HepG2 (cell line): Measurements from ENCODE around the gene ICAM3. TPM values are rescaled to one million over a fixed set of nuclear protein-coding genes. Genes with fewer than 3 reads are reported as not detected.

ENCODE experiments used
- ATAD3A ChIP-seq: sonication (generic); formaldehyde crosslinking; IDR thresholded peaks from 2 replicates; pipeline ENCODE4 v1.4.0; 2020; ENCODE audit warnings: missing genetic modification reagents
- BRCA1 ChIP-seq: sonication (generic); formaldehyde crosslinking; IDR thresholded peaks from 2 replicates; pipeline ENCODE4 v1.4.0; 2020; ENCODE audit warnings: missing genetic modification reagents
- CEBPB ChIP-seq: IDR thresholded peaks from 2 replicates; pipeline ENCODE4 v1.6.1; 2011; ENCODE audit warnings: low read depth, low read length, improper control_type of control experiment, borderline replicate concordance
- CENPX ChIP-seq: sonication (generic); formaldehyde crosslinking; IDR thresholded peaks from 2 replicates; pipeline ENCODE4 v1.9.0; 2021; ENCODE audit warnings: mild to moderate bottlenecking, missing genetic modification reagents, moderate library complexity
- GABPB1 ChIP-seq: IDR thresholded peaks from 2 replicates; pipeline ENCODE4 v1.6.1; 2016; ENCODE audit warnings: mild to moderate bottlenecking, missing genetic modification reagents, moderate library complexity, missing compliant biosample characterization
- KLF15 ChIP-seq: sonication (generic); formaldehyde crosslinking; IDR thresholded peaks from 2 replicates; pipeline ENCODE4 v1.8.1; 2023; ENCODE audit warnings: borderline replicate concordance, mild to moderate bottlenecking, inconsistent platforms, missing genetic modification reagents, mixed read lengths
- MBNL3 ChIP-seq: fragments of 250-450 bp; sonication (Bioruptor Pico); conservative IDR thresholded peaks from 2 replicates; pipeline ENCODE4 v1.8.0; 2022; ENCODE audit warnings: mild to moderate bottlenecking, inconsistent platforms
- MYPOP ChIP-seq: sonication (generic); formaldehyde crosslinking; IDR thresholded peaks from 2 replicates; pipeline ENCODE4 v1.8.1; 2023; ENCODE audit warnings: mild to moderate bottlenecking, moderate library complexity, missing genetic modification reagents
- NCOA5 ChIP-seq: sonication (generic); formaldehyde crosslinking; IDR thresholded peaks from 2 replicates; pipeline ENCODE4 v1.4.0; 2020; ENCODE audit warnings: missing genetic modification reagents
- RARA ChIP-seq: IDR thresholded peaks from 2 replicates; pipeline ENCODE4 v1.6.1; 2016; ENCODE audit warnings: missing genetic modification reagents, missing compliant biosample characterization
- SALL1 ChIP-seq: sonication (generic); formaldehyde crosslinking; IDR thresholded peaks from 2 replicates; pipeline ENCODE4 v1.8.0; 2022; ENCODE audit warnings: mild to moderate bottlenecking, missing genetic modification reagents
- SMAD3 ChIP-seq: sonication (generic); formaldehyde crosslinking; IDR thresholded peaks from 2 replicates; pipeline ENCODE4 v1.4.0; 2020; ENCODE audit warnings: missing genetic modification reagents
- SMAD9 ChIP-seq: sonication (generic); formaldehyde crosslinking; IDR thresholded peaks from 2 replicates; pipeline ENCODE4 v1.5.1; 2020; ENCODE audit warnings: mild to moderate bottlenecking, missing genetic modification reagents
- SUZ12 ChIP-seq: fragments of 150-350 bp; IDR thresholded peaks from 2 replicates; pipeline ENCODE4 v1.6.1; 2014; ENCODE audit warnings: low read depth, low read length
- TAF1 ChIP-seq: sonication (generic); formaldehyde crosslinking; IDR thresholded peaks from 2 replicates; pipeline ENCODE4 v1.4.0; 2020; ENCODE audit warnings: missing genetic modification reagents
- THYN1 ChIP-seq: sonication (generic); formaldehyde crosslinking; IDR thresholded peaks from 2 replicates; pipeline ENCODE4 v1.8.1; 2023; ENCODE audit warnings: low read depth, mild to moderate bottlenecking, moderate library complexity, missing genetic modification reagents, borderline replicate concordance
- ZNF160 ChIP-seq: sonication (generic); formaldehyde crosslinking; IDR thresholded peaks from 2 replicates; pipeline ENCODE4 v1.8.0; 2022; ENCODE audit warnings: mild to moderate bottlenecking, inconsistent platforms, missing genetic modification reagents
- ZNF350 ChIP-seq: sonication (generic); formaldehyde crosslinking; IDR thresholded peaks from 2 replicates; pipeline ENCODE4 v1.4.0; 2020; ENCODE audit warnings: mild to moderate bottlenecking, low read depth, missing genetic modification reagents, borderline replicate concordance
- ZNF430 ChIP-seq: sonication (generic); formaldehyde crosslinking; IDR thresholded peaks from 2 replicates; pipeline ENCODE4 v1.9.0; 2021; ENCODE audit warnings: mild to moderate bottlenecking, missing genetic modification reagents
- ZNF703 ChIP-seq: sonication (generic); formaldehyde crosslinking; IDR thresholded peaks from 2 replicates; pipeline ENCODE4 v1.5.1; 2020; ENCODE audit warnings: missing genetic modification reagents, mild to moderate bottlenecking, moderate library complexity, borderline replicate concordance
- ZSCAN12 ChIP-seq: sonication (generic); formaldehyde crosslinking; IDR thresholded peaks from 2 replicates; pipeline ENCODE4 v1.9.0; 2021; ENCODE audit warnings: mild to moderate bottlenecking, missing genetic modification reagents
- polyA plus RNA-seq, 8 experiments: library from polyadenylated mRNA; depleted of rRNA in 3 of 8; stranded (reverse) in 7 of 8; unstranded in 1 of 8; fragments of >200 nt; fragmentation: Illumina TruSeq in 4 of 8; extraction: Trizol in 4 of 8; gene quantifications; 2 replicates each; pipeline versions ENCODE4 v1.2.1 to v1.2.3, GENCODE V29; 2011 to 2016; ENCODE audit warnings: low read depth in 4 of 8, missing spikeins in 1 of 8, mixed read lengths in 1 of 8; ENCODE audit not compliant: insufficient read depth in 1 of 8
- total RNA-seq, 5 experiments: library from RNA; depleted of rRNA; stranded (reverse); fragments of >200 nt; fragmentation: Illumina TruSeq; extraction: Trizol; gene quantifications; 2 replicates each; pipeline ENCODE4 v1.2.3, GENCODE V29; 2016; ENCODE audit warnings: low read depth in 1 of 5
- TF ChIP-seq, protein P1 (sequence below): sonication (generic); formaldehyde crosslinking; IDR thresholded peaks from 2 replicates; pipeline ENCODE4 v1.4.0; 2020; ENCODE audit warnings: missing genetic modification reagents
- TF ChIP-seq, protein P2 (sequence below): sonication (generic); formaldehyde crosslinking; IDR thresholded peaks from 2 replicates; pipeline ENCODE4 v1.5.0; 2020; ENCODE audit warnings: missing genetic modification reagents
- TF ChIP-seq, protein P3 (sequence below): sonication (generic); formaldehyde crosslinking; IDR thresholded peaks from 2 replicates; pipeline ENCODE4 v1.4.0; 2020; ENCODE audit warnings: missing genetic modification reagents

ICAM3 gene
- total and polyA plus RNA-seq, 2 of the 13 experiments (the other 11 are each of a cell fraction or from before 2014, with no cell fraction given) = 14.1 to 21.0 TPM

DNA sequence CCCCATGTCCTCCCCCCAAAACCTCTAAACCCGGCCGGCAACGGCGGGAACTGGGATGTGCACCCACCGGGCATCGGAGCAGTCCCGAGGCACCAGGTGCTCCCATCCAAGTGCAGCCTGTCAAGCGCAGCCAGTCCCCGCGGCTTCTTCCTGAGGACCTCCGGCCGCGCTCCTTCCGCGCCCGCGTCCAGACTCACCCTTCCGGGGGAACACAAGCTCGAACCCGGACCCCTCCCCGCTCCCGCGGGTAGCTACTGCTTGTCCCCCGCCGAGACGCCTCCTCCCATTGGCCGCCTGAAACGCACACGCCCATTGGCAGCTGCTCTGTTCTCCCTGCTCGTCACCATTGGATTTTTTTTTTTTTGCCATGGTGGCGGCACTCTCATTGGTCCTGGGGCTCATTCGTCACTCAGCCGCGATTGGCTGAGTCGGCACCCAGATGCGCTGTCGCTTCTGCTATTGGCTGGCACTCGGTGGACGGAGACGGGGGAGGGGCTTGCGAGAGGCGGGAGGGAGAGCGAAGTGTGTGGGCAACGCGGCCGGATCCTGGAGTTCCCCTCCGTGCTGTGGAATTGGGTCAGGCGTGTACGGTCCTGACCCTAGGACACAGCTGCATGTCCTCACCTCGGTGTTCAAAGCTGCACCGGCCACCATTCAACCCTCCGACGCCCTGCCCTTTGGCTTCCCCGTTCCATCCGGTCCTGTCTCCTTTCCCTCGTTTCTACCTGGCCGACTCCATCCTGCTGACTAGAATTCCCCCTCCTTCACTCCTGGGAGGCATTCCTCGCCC, 41.1 kb upstream of the ICAM3 start, which contains the start of gene TYK2 (continued):
- TF ChIP-seq KLF15 (CRISPR knock-in tag) (no peak), THYN1 (CRISPR knock-in tag) (no peak), ZSCAN12 (CRISPR knock-in tag) (peak; percentile 36; the same call in 1 of the 2 replicates), SMAD9 (CRISPR knock-in tag) (no peak), BRCA1 (CRISPR knock-in tag) (no peak), TAF1 (CRISPR knock-in tag) (peak; percentile 79), GABPB1 (peak; percentile 88), CEBPB (no peak), CENPX (no peak), ZNF160 (CRISPR knock-in tag) (no peak), ZNF703 (CRISPR knock-in tag) (no peak; the same call in 1 of the 2 replicates), SUZ12 (no peak), NCOA5 (CRISPR knock-in tag) (no peak), RARA (CRISPR knock-in tag) (0 out of 2 replicates have a peak, but pooled peaks have one; percentile 4), MYPOP (CRISPR knock-in tag) (peak; percentile 73), SMAD3 (no peak), MBNL3 (CRISPR knock-in tag) (no peak), ZNF430 (0 out of 2 replicates have a peak, but pooled peaks have one; percentile 62), ZNF350 (CRISPR knock-in tag) (no peak; the same call in 1 of the 2 replicates), SALL1 (no peak; the same call in 1 of the 2 replicates), ATAD3A (CRISPR knock-in tag) (no peak)
- TF ChIP-seq, protein P1, sequence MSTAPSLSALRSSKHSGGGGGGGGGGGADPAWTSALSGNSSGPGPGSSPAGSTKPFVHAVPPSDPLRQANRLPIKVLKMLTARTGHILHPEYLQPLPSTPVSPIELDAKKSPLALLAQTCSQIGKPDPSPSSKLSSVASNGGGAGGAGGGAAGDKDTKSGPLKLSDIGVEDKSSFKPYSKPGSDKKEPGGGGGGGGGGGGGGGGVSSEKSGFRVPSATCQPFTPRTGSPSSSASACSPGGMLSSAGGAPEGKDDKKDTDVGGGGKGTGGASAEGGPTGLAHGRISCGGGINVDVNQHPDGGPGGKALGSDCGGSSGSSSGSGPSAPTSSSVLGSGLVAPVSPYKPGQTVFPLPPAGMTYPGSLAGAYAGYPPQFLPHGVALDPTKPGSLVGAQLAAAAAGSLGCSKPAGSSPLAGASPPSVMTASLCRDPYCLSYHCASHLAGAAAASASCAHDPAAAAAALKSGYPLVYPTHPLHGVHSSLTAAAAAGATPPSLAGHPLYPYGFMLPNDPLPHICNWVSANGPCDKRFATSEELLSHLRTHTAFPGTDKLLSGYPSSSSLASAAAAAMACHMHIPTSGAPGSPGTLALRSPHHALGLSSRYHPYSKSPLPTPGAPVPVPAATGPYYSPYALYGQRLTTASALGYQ (CRISPR knock-in tag) = no peak
- TF ChIP-seq, protein P2, sequence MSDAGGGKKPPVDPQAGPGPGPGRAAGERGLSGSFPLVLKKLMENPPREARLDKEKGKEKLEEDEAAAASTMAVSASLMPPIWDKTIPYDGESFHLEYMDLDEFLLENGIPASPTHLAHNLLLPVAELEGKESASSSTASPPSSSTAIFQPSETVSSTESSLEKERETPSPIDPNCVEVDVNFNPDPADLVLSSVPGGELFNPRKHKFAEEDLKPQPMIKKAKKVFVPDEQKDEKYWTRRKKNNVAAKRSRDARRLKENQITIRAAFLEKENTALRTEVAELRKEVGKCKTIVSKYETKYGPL (CRISPR knock-in tag) = no peak
- TF ChIP-seq, protein P3, sequence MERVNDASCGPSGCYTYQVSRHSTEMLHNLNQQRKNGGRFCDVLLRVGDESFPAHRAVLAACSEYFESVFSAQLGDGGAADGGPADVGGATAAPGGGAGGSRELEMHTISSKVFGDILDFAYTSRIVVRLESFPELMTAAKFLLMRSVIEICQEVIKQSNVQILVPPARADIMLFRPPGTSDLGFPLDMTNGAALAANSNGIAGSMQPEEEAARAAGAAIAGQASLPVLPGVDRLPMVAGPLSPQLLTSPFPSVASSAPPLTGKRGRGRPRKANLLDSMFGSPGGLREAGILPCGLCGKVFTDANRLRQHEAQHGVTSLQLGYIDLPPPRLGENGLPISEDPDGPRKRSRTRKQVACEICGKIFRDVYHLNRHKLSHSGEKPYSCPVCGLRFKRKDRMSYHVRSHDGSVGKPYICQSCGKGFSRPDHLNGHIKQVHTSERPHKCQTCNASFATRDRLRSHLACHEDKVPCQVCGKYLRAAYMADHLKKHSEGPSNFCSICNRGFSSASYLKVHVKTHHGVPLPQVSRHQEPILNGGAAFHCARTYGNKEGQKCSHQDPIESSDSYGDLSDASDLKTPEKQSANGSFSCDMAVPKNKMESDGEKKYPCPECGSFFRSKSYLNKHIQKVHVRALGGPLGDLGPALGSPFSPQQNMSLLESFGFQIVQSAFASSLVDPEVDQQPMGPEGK (CRISPR knock-in tag) = peak; percentile 79
